Fibroblast of the conjunctiva (primary cell): ENCODE results near the gene SORCS2.

Experiments used
- DNase-seq: peaks from one replicate; pipeline ENCODE4 v3.0.0-alpha.2; 2010; ENCODE audit warnings: low read depth

Gene SORCS2

DNA sequence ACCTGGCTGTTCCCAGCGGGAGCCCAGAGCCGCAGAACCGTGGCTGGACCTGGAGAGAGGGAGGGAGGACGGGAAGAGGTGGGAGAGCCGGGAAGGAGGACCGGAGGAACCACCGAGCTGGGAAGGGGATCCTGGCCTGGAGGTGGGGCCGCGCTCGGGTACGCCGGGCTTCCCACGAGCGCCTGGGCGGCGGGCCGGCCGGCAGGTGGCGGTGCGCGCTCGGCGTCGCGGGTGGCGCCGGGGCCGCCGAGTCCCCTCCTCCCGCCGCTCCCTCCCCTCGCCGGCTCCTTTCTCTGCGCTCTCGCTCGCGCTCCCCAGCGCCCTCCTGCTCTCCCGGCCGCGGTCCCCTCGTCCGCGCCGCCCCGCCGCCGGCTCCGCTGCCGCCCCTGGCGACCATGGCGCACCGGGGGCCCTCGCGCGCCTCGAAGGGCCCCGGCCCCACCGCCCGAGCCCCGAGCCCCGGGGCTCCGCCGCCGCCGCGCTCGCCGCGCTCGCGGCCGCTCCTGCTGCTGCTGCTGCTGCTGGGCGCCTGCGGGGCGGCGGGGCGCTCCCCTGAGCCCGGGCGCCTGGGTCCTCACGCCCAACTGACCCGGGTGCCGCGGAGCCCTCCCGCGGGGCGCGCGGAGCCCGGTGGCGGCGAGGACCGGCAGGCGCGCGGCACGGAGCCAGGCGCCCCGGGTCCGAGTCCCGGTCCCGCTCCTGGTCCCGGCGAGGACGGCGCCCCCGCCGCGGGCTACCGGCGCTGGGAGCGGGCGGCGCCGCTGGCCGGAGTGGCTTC, at the start of gene SORCS2:
TSS of gene SORCS2 (plus strand) at position 287 of the 778 bp plus-strand sequence.
- DNase-seq: no peak

DNA sequence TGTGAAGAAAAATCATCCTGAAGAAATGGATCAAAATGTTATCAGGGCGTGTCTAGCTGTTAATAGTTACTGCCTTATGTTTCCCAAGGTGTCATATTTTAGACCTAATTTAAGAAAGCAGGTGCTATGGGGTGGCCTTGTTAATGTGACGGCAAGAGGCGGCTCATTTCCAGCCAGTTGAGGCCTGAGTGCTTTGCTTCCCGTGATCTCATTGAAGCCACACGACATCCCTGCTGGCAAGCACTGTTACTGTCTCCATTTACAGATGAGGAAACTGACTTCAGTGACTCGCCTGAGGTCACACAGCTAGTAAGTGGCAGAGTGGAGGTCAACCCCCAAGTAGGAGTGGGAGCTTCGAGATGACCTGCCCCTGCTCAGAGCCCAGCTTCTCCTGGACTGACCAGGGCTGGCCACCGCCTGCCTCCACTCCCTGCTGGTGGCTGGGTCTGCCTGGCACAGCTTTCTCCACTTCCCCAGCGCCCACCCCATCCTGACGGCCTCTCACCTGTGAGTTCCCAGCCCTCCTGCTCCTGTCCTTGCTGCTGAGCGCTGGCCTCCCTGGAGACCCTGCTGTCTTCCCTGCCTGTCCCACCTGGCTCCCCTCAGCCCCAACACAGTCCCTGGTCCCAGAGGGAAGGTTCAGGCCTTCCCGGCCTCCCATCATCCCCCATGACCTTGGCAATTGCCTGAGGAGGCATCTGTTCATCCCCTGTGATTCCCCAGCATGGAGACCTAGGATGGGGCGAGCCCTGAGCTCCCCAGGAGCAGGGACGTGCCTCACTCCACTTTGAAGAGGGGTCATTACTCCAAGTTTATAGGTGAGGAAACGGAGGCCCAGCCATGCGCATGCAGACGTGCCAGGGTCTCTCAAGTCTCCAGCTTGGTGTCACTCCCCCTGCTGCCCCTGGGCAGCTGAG, 47.7 kb upstream of the SORCS2 start:
- no peak for DNase-seq

DNA sequence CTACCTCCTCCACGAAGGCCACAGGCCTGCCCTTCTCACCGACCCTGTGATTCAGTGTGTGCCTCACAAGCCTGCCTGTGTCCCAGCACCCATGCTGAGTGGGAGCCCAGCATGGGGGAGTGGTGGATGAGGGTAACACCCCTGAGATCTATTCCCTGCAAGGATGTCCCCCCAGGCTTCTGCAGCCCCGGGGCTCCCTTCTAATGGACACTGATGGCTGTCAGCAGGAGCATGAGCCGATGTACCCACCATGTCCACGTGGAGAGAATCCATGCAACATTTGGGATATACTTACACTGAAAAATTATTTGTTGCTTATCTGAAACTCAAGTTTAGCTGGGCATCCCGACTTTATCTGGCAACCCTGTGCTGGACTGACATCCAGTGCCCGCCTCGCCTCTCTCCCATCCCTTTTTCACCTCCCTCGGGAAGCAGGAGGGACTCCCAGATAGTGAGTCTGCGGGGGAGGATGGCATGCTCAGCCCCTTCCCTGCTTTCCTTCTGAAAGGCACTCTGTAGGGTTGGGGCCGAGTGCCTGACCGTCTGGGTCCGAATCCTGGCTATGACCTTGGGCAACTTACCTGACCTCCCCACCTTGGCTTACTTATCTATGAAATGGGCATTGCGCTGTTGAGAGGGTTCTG, 46.9 kb upstream of the SORCS2 start:
- DNase-seq: no peak

DNA sequence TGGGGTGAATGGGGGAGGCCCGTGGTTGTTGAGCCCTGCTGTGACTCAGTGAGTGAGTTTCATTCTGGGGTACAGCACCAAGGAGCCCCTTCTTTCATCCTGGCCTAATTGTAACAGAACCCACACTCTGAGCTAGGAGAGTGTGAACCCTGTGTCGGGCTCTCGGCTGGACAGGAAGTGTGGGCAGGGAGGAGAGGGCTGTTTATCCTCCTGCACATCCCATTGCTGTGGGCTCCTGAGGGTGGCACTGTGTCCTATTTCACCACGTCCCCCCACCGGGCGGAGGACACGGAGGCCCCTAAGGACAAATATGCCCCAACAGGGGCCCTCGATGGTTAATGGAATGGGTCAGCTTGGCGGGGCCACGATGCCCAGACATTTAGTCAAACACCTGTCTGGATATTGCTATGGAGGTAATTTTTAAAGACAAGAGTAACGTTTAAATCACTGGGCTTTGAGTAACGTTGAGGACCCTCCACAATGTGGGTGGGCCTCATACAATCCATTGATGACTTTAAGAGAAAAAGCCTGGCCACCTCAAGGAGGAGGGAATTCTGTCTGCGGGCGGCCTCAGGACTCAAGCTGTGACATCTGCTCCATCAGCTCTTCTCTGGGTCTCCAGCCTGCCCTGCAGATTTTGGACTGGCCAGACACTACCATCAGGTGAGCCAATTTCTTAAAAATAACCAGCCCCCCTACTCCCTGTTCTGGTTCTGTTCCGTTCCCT, 46.1 kb upstream of the SORCS2 start:
- DNase-seq: no peak

DNA sequence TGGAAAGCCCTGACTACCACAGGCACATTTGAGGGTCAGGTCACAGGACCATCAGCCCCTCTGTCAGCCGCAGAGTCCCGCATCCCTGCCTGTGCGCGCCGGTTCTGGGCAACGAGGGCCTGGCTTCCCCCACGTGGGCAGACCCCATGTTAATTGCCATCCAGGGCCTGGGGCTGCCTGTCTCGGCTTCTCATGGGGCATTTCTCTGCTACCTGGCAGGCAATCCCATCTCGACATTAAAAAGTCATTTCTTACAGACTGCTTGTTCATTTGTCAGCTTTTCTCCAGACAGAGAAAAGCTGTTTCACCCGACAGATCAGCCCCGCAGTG, 45.6 kb upstream of the SORCS2 start:
- no peak for DNase-seq

DNA sequence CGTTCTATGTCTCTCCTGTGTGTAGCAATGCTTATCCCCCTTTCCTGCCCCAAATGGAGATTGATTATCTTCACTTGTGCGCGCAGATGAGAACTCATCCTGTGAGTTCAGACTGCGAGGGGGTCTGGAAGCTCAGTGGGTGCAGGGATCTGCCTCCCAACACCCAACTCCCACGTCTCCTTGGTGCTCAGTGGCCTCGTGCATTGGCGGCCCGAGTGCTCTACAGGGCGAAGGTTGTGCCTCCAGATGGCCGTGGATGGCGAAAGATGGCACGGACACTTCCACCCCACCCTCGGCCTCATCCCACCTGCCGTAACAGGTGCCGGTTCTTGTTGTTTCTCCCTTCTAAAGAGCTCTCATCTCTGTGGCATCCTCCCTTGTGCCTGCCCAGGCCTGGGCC, 45.1 kb upstream of the SORCS2 start:
- DNase-seq: no peak

DNA sequence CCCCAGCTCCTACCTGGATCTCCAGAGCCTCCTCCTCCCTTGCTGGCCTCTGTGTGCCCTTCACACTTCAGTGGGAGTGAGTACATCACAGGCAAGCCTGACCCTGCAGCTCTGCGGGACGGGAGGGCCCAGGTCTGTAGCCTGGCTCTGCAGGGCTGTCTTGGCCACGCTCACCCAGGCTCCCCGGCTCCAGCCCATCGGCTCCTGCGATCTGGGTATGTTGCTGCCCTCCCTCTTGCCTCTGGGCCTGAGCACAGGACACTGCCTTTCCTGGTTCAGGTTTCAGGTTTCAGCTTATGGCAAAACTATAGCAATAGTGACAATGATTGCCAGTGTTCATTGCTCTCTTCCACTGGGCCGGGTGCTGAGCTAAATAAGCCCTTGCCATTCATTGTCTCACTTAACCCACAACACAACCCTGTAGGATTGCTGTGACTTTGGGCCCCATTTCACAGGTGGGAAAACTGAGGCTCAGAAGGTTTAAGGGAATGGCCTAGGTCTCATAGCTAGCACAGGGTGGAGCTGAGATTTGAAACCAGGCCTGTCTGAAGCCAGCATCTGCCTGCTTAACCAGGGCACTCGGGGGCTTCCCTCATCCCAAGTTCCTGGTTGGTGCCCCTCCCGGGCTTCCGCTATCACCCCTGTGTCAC, 44.6 kb upstream of the SORCS2 start:
- DNase-seq: no peak

DNA sequence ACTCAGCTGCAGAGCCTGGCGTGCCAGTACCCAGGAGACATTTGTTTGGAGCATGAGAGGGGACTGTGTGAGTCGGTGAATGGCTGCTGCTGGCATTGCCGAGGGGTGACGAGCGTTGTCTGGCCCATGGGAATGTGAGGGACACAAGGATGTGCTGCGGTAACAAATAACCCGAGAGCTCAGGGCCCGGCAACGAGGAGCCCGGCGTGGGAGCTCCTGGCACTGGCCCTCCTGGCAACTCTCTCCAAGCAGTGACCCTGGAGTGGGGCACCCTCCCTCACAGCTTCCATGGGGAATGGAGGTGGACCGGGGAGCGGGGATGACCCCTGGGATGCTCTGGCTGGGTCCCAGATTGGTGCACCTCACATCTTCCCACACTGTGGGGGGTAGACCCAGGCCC, 44.0 kb upstream of the SORCS2 start:
- no peak for DNase-seq

DNA sequence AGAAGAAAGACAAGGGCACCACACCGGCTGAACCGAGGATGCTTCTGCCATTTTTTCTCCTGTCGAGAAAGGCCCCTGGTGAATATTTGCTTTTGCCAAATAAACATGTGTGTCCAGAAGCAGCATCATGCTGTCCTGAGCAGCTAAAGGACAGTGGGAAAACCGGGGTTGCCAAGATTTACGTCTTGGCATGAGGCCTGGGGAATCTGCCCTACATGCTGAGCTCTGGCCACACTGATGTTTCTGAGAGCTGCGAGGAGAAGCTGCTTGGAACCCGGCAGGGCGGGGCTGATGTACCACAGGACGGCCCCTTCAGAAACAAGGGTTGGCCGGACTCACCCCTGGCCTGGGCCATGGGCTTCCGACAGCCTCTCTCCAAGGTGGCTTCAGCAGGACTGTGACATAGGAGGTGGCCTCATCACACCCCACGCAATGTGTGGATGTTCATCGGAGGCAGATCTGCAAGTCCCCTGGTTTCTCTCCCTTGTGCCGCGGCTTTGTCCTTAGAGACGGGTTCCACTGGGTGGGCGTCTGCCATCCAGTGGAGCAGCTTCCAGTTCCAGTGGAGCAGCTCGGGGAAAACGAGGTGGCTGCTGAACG, 42.2 kb upstream of the SORCS2 start:
- no peak for DNase-seq

DNA sequence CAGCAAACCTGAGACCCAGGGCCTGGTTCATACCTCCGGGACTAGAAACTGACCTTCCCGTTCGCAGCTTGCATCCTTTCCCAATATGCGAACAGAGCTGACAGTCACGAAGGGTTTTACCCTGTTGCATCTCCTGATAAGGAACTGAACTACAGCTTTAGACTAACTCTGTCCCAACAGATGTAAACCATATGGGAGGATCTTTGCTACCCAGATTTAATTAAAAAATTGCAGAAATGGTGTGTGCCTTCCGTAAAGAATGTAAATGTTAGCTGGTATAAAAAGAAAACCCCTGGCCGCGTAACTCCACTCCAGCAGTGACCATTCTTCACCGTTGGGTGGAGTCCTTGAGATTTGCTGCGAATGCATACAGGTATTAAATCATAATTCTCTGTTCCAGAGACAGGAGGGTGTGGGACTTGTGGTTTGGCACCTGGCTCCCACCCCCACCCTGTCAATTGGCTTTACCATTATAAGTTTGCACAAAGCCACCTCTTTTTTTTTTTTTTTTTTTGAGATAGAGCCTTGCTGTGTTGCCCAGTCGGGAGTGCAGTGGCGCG, 40.6 kb upstream of the SORCS2 start:
- no peak for DNase-seq

DNA sequence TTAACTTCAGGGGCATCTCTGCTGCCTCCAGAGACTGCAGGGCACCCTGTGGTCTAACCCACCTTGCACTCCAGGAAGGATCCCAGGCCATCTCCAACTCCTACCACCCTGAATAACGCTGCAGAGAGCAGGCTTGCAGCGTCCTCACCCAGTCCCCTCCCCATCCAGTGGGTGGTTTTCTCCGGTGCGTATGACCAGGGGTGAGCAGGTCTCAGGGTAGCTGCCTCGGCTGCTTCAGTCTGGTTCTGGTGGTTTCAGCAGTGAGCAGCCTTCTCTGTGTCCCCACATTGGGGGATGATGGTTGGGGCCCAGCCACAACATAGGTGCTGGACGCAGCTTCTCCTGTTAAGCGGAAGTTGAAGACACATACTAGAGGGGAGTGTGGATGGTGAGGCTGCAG, 38.6 kb upstream of the SORCS2 start:
- no peak for DNase-seq

DNA sequence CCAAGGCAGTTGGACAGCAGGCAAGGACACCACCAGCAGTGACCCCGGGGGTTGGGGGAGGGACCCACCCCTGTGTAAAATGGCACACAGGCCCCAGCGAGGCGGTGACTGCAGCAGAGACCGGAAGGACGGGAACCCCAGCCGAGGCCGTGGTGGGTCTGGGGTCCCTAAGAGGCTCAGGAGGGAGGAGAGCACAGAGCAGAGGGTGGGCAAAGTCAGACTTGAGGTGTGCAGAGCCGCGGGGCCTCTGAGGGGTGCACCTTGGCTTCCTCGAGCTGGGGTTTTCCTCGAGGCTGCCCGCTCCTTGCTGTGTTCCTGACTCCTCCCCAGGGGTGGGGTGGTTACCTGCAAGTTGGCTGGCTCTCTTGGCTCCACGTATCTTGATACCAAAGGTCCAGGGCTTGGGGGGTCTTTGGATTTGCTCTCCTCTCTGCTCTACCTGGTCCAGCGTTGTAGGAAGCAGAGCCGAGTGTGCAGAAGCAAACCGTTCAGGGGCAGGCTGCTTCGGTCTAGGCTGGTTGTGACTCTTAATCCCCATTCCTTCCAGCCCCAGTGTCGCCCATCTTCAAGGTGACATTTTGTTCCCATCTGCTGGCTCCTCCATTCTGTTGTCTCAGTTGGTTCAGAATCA, 37.9 kb upstream of the SORCS2 start:
- no peak for DNase-seq

DNA sequence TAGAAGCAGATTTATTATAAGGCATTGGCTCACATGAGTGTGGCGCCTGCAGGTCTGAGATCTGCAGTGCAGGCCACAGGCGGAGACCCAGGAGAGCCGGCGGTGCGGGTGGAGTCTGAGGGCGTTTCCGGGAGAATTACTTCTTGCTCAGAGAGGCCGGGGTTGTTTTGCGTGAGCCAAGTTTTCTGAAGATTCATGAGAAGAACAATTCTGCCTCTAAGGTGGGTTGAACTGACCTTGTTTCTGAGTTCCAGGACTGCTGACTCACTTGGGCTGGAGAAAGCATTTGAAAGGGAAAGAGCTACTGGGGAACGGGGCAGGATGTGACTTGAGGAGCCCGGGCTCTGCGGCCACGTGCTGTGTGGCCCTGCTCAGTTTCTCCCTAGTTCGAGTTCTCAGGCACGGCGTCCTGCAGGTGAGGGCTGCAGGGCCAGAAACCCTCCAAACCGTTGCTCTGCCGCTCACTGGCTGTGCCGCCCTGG, 36.7 kb upstream of the SORCS2 start:
- peak; percentile 9 for DNase-seq

DNA sequence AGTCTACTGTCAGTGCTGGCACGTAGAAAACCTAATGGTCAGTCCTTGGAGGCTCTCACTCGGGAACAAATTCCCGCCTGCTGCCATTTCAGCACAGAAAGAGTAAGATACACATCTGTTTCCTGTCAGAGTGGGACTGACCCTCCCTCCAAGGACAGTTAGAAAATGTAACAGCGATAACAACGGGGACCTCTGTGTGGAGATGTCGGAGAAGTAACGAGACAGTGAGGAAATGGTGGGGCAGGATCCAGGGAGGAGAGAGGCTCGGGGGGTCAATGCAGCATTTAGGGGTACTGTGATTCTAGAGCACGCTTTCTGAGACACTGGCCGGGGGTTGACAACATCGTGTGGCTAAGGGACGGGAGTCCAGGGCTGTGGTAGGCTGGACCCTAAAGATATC, 36.0 kb upstream of the SORCS2 start:
- DNase-seq: no peak

DNA sequence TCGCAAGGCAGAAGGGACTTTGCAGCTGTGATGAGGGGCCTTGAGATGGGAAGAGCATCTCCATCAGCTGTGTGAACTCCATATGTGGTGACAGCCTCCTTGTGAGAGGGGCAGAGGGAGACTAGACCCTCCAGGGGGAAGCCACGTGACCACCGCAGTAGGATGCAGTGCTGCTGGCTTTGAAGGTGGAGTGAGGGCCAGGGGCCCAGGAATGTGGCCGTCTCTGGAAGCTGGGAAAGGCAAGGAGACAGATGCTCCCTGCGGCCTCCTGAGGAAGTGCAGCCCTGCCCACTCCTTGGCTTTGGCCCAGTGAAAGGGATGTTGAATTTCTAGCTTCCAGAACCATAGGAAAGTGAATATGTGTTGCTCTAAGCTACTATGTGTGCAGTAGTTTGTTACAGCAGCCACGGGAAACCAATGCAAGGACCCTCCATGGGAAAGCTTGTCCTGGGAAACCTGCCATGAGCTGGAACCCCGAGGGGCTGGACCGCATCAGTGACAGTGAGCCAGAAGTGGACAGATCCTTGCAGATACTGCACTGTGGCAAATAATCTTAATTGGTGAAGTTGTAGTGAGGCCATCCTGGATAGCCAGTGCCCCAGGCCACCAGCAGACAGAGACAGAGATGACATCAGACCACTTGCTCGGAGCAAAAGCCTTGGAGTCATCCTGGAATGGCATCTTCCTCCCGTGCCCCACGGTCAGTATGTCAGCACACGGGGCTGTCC, 35.4 kb upstream of the SORCS2 start:
- DNase-seq: peak; percentile 12

DNA sequence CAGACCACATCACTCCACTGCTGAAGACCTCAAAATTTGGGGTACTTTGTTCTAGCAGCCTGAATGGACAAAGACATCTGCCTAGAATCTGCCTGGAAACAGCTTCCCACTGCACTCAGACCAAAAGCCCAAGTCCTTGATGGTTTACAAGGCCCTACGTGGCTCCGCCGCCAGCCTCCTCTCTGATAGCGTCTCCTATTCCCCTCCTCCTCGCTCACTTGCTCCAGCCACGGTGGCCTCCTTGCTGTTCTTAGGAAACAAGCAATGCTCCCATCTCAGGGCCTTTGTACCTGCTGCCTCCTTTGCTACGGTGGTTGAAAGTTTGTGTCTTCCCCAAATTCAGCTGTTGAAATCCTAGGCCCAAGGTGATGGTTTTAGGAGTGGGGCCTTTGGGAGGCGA, 34.7 kb upstream of the SORCS2 start:
- DNase-seq: no peak

DNA sequence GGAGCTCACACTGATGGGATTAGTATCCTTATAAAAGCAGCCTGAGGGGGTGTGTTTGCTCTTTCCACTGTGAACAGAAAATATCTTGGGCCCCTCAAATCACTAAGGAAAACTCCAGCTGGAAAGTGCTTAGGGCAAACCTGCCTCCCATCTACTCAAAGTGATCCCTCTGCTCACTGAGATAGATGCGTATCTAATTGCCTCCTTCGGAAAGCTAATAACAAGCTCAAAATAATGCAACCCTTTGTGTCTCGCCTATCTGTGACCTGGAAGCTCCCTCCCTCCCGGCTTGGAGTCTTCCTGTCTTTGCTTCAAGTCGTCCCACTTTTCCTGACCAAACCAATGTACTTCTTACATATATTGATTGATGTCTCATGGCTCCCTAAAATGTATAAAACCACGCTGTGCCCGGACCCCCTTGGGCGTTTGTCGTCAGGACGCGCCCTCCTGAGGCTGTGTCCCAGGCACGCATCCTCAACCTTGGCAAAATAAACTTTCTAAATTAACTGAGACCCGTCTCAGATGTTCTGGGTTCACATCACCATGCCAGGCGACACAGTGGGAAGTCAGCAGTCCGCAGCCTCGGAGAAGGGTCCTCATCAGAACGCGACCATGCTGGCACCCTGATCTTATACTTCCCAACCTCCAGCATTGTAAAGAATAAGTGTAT, 34.1 kb upstream of the SORCS2 start:
- no peak for DNase-seq

DNA sequence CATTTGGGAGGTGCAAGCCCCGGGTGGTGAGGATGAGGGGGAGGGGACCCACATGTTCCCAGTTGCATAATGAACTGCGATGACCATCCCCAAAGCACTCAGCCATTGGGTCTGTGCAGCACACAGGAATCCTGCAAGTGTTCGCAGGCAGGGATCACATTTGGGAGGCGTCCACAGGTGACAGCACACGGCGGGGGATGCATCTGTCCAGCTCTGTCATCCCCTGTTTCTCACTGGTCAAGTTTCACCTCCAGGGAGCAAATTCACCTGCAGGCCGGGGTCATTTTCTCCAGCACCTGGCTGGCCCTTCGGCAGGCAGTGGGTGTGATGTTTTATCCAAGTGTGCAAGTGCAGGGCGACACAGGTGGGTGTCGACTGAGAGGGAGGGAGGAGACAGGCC, 33.3 kb upstream of the SORCS2 start:
- no peak for DNase-seq

DNA sequence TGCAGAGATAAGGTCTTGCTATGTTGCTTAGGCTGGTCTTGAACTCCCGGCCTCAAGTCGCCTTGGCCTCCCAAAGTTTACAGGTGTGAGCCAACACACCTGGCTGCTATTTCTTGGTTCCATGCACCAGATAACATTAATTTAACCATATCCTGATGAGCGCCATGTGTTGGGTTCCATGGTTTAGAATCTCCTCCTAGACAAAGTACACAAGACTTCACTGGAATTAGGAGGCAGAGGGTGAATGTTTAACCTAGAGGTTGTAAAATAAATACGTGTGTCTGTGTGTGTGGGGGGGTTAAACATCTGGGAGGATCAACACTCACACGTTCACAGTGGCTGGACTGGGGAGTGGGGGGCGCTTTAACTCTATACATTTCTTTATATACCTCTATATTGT, 32.4 kb upstream of the SORCS2 start:
- DNase-seq: no peak
